GM12801 (cell line): ENCODE measurements around the gene RWDD2A.

Source experiments
- CTCF ChIP-seq: IDR thresholded peaks from one replicate; pipeline ENCODE4 v1.5.1; 2011; ENCODE audit warnings: control low read depth; ENCODE audit not compliant: insufficient read length; ENCODE audit errors: extremely low read depth

The RWDD2A gene

DNA sequence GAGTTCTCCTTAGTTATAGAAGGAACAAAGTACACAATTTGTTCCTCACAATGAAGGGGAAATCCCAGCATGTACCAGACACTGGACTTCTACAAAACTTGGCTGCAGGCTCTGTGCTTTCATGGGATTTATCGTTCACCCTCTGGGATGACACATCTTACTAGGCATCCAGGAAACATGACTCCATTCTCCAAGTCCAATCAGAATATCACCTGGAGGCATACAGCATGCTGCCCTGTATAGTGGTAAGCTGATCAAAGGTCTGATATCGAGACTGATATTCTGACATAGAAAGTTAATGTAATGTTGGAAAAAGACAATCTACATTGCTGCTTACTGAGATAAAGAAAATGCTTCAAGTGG is 6.7 kb downstream of the RWDD2A start:
- TF ChIP-seq CTCF, result no peak

GRCh38 chr6:83202031-83202430 is 8.9 kb downstream of the RWDD2A start:
- no peak for TF ChIP-seq CTCF

DNA sequence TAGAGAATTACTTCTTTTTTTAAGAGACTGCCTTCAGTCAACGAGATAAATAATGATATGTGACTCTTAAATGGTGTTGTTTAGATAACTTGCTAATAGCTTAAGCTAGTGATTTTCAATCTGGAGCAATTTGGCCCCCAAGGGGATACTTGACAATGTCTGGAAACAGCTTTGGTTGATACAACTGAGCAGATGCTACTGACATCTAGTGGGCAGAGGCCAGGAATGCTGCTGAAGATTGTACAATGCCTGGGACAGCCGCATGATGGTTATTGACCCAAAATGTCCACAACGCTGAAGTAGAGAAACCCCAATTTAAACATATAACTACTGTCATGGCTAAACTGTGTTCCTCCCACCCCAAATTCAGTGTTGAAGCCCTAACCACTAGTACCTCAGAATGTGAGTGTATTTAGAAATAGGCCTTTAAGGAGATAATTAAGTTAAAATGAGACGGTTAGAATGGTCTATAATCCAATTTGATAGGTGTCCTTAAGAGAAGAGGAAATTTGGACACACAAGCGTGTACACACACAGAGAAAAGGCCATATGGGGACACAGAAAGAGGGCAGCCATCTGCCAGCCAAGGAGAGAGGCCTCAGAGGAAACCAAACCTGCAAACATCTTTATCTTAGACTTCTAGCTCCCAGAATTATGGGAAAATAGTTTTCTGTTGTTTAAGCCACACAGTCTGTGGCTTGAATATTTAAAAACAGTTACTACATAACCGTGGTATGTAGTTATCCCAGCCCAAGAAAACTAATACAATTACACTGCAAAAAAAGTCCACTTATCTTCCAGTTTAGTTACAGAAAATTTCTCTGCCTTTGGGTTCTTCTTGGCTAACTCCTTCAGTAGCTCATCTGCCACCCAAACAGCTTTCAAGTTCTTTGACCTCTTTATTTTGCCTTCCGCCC is 22.2 kb downstream of the RWDD2A start:
- peak; percentile 65 for TF ChIP-seq CTCF

GRCh38 chr6:83216806-83217205 is 23.6 kb downstream of the RWDD2A start:
- TF ChIP-seq CTCF, result no peak

- no peak for TF ChIP-seq CTCF
Measured at GRCh38 chr6:83218646-83219045, 25.5 kb downstream of the RWDD2A start.

- TF ChIP-seq CTCF, result no peak
Measured at GRCh38 chr6:83220121-83220520, 27.0 kb downstream of the RWDD2A start.

DNA sequence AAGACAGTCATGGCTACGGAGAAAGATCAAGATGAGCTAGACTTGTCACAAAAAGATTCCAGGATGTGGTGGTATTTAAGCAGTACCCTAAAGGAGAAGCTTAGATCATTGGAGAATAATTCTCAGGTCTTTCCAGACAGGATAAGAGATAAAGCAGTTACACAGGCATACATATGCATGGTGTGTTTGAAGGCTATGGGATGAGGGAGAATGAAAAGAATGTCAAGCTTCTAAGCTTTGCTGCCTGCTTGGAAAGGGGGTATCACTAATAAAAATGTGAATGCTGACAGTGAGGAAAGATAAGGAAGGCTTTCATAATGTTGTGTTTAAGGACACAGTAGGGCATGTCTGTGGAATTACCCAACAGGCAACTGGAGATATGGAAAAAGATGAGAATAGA is 28.1 kb downstream of the RWDD2A start:
- TF ChIP-seq CTCF, result no peak
